Inflammatory macrophage treated with lipopolysaccharide for 1 hour (primary cell): Measurements from ENCODE around the gene GFRAL.
A peak's percentile ranks its signal among the peaks of the same experiment; 100 is the strongest.

Experiments used
- DNase-seq, 2 donors: peaks; one replicate each; pipeline ENCODE4 v3.0.0-alpha.2; 2020 to 2022

The GFRAL gene

DNA sequence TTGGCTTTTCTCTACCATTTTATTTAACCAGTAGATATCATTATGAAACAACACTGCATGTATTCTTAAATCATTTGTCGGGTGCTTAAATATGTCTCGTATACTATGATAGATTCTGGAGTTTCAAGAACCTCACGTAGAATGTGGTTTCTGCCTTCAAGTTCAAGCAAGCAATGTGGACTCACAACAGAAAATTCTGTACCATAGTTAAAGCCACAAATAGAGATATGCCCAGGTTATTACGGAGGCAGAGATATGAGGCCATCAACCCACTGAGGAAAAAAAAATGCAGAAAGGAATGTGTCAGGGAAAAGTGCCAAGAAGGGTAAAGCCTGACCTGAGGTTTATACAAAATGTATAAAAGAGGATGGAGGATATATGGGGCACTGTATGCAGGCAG, 109.9 kb downstream of the GFRAL start:
- DNase-seq, result no peak

DNA sequence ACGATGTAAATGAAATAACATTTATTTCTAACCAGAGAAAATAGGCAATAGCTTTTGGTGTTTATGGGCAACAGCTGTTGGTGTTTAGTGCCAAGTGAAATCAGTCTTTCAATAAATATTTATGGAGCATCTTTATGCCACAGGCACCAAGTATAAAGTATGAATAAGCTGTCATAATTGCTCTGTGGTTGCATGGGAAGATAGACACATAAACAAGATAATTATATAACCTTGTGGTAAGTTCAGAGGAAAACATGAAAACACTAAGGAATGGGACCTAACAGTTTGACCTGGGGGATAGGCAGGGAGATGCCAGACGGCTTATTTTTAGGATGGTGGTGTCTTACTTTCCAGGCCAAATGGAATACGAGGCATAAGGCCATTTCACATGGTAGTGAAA, 110.9 kb downstream of the GFRAL start:
- no peak for DNase-seq

DNA sequence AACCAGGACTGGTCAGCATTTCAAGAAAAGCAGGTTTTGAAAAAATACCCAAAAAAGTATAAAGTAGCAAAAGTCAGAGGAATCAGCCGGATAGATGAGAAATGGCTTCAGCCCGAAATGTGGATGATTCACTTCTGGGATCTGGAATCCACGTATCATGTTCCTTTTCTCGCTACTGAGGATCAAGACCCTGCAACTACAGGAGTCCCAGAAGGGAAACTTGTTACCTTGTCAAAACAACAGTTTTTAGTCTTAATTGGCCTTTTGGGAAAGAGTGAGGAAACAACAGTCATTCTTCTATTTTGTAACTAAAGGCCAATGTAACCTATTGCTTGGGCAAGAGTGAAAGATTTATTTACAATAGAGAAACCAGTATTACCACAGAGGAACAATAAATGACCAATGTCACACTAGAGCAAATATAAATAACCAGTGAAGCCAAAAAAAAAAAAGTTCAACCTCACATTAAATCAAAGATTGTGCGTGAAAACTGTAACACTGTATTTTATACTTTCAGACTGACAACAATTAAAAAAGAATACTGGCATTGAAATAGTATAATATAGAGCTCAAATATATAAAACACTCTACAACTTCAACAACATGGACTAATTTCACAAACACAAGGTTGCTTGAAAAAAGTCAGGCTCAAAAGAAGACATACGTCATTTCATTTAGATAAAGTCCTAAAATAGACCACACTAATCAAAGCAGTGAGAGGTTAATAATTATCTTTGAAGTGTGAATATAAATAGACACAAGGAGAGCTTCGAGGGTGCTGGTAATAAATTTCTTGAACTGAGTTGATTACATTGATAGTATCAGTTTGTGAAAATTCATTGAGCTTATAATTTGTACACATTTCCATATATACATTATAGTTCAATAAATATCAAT, 116.2 kb downstream of the GFRAL start:
- no peak for DNase-seq

DNA sequence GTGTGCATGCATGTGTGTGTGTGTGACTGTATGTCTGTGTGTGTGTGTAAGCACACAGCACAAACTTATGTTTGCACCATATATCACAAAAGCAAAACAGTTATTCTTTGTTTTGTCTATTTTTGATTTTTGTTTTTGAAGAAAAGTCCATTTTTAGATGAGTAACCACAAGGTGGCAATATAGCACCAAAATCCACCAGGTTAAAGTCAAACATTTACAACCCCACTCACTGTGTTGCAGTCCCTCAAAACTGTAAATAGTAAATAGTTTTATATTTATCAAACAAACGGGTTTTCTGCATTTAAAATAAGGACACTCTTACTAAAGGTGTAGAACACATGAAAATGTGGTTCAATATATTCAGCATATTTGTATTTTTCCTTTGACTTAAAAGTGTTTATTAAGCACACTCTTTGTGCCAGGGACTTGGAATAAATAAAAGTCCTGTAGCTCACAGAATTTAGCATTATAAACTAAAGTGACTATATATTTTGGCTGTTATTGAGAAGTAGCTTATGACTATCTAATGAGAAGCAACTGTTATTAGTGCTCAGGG, 118.5 kb downstream of the GFRAL start:
- DNase-seq, result peak in 1 of 2 donors; percentile 21

DNA sequence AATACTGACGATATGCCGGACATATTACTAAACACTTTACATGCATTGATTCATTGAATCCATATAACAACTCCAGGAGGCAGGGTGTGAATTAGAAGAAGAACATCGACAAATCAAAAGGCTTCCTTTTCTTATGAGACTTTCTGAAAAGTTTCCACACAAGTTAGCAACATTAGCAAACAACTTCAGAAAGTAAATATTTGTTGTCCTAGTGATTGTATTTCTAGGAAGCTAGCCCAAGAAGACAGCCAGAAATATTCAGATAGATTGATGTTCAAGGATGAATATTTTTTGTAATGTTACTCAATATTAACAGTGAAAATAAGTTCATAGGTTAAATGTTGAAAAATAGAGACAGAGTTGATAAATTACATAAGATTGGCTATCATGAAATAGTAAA, 120.6 kb downstream of the GFRAL start:
- DNase-seq, result no peak

DNA sequence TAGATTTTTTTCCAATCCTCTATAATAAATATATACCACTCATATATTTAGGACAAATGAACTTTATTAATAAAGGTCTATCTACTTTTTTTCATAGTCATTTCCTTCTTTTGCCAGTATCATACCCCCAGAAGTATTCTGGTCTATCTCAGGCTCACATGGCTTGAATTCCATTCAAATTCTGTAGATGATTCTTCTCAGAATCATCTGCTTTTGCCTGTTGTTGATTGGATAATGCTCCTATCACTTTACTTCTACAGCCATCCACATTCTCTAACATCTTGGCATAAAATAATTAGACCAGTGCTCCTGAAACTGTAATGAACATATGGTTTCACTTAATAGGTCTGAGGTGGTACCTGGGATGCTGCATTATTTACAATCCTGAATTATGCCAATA, 121.2 kb downstream of the GFRAL start:
- no peak for DNase-seq

DNA sequence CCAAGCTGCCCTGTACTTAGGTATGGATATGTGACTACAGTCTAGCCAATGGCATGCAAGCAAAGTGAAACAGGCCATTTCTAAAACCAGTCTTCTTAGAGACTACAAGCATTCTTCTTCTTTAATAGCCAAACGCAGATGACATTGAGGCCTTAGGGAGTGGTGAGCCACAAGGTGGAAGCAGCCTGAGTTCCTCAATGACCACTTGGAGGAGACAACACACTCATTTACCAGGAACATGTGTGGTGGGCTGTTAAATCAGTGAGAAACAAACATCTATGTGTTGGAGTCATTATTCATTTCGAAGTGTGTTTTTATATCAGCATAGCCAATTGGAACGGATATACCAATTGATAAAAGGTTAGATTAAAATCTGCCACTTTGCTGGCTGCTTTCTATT, 122.0 kb downstream of the GFRAL start:
- no peak for DNase-seq

DNA sequence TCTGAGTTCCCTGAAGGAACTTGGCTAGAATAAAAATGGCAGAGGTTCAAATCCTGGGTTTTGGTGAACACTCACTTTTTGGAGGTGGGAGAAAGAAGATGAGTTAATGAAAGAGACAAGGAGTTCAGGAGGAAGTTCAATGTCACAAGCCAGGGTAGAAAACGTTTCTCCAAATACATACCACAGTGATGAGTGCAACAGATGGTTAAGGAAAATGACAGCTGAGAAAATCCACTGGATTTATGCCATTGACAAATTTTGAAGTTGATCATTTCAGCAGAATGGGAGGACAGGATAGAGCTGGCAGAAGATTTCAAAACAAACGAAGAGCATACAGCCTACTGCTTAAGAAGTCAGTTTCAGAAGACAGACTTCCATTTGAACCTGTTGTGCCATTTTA, 122.7 kb downstream of the GFRAL start:
- DNase-seq, result no peak
